Muscle layer of duodenum (tissue), 2 donors: ENCODE results near the gene KCNJ12.

ENCODE experiments used
- H3K27ac ChIP-seq: one replicate; pipeline ENCODE4 v1.7.0; 2013; ENCODE audit warnings: mild to moderate bottlenecking, low read length
- H3K27me3 ChIP-seq: one replicate; pipeline ENCODE4 v1.7.0; 2013; ENCODE audit warnings: low read depth, mild to moderate bottlenecking, control low read depth, low read length
- H3K36me3 ChIP-seq, 2 donors: one replicate each; pipeline ENCODE4 v1.7.0; 2013; ENCODE audit warnings: low read length in 2 of 2, control low read depth in 1 of 2, mild to moderate bottlenecking in 1 of 2; ENCODE audit not compliant: insufficient read depth in 2 of 2, control insufficient read depth in 1 of 2
- H3K4me1 ChIP-seq, 2 donors: one replicate each; pipeline ENCODE4 v1.7.0; 2013; ENCODE audit warnings: low read length in 2 of 2, mild to moderate bottlenecking in 2 of 2, control low read depth in 1 of 2, moderate library complexity in 1 of 2; ENCODE audit not compliant: insufficient read depth in 2 of 2, control insufficient read depth in 1 of 2
- H3K4me3 ChIP-seq, 2 donors: one replicate each; pipeline ENCODE4 v1.7.0; 2013; ENCODE audit warnings: low read length in 2 of 2, low read depth in 1 of 2, mild to moderate bottlenecking in 1 of 2
- H3K9me3 ChIP-seq, 2 donors: one replicate each; pipeline ENCODE4 v1.7.0; 2013; ENCODE audit warnings: low read length in 2 of 2, control low read depth in 1 of 2, mild to moderate bottlenecking in 1 of 2; ENCODE audit not compliant: control insufficient read depth in 1 of 2
- donor health status: healthy.

Gene KCNJ12

DNA sequence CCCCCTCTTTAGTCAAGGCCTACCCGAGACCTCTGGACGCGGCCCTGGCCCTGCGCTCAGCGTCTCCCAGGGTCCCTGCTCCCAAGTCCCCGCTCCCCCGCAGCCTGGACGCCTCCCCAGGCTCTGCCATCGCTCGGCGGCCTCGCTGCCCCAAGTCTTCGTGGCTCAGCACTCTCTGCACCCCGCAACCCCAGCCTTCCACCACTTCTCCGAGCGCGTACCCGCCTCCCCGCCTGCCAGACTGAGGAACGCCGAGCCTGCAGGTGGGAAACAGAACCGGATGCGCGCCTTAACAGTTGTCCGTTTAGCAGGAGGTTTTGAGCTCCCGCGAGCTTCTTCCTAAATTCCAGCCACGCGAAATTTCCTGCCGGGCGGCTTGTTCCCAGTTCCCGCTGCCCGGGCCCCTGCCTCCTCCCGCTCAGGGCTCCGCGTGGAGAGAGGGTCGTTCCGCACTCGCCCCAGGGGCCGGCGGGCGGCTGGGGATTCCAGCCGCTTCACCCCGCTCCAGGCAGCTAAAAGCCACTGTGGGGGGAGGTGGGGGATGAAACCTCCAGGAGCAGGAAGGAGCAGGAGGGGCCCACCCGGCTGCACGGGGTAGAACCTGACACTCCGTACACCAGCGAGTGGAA is 87.7 kb downstream of the KCNJ12 start:
- Histone ChIP-seq H3K36me3 (no peaks in the 10 kb centered on the region), H3K9me3 (no peaks in the 10 kb centered on the region), H3K27me3 (peaks cover 11% of the 10 kb centered on the region), H3K4me1 (peaks cover 0 to 10% of the 10 kb centered on the region in 2 donors), H3K4me3 (peak overlapping the region in 1 of 2 donors; percentile 40), H3K27ac (no peak overlapping the region)

DNA sequence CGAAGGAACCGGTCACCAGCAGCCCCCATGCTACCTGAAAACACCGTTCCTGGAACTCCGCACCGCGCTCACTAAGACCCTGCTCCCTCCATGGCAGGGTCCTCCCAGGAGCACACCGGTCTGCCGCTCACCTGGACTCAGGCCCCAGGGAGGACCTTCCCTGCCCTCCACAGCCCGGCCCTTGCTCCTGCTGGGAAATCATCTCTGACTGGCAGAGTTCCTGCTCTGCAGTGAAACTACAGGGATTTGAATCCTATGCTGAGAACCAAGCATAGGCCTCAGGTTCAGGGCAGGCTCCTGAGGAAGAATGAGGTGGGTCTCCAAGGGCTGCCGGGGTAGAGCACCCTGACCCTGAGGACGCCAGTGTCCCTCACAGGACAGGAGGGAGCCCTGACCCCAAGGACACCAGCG is 88.5 kb downstream of the KCNJ12 start:
- no peaks in the 10 kb centered on the region for H3K36me3 ChIP-seq

DNA sequence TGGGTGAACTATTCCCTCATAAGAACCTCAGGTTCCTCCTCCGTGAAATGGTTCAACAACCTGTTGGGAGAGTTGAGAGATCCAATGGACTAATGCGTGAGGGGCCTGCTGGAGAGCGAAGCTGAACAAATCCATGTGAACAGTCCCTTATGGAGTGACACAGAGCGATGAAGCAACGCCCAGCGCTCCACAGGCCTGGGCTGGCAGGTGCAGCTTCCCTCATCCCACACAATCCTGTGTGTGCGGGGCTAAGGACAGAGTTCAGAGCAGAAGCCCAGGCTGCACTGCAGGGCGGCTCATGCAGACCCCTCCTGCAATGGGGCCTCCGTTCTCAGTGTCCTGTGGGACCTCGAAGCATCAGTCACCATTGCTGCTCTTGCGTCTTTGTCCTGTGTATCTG is 90.4 kb downstream of the KCNJ12 start:
- H3K27me3 ChIP-seq, result peaks cover 11% of the 10 kb centered on the region
- no peak overlapping the region for H3K27ac ChIP-seq
- H3K4me3 ChIP-seq, result no peak overlapping the region
- peaks cover 0 to 10% of the 10 kb centered on the region in 2 donors for H3K4me1 ChIP-seq
- H3K36me3 ChIP-seq, result no peaks in the 10 kb centered on the region
- no peaks in the 10 kb centered on the region for H3K9me3 ChIP-seq

More for the DNA sequence above, 88.5 kb downstream of the KCNJ12 start:
- Histone ChIP-seq H3K27ac (no peak overlapping the region), H3K4me1 (peaks cover 0 to 10% of the 10 kb centered on the region in 2 donors), H3K27me3 (peaks cover 11% of the 10 kb centered on the region), H3K4me3 (no peak overlapping the region), H3K9me3 (no peaks in the 10 kb centered on the region)

DNA sequence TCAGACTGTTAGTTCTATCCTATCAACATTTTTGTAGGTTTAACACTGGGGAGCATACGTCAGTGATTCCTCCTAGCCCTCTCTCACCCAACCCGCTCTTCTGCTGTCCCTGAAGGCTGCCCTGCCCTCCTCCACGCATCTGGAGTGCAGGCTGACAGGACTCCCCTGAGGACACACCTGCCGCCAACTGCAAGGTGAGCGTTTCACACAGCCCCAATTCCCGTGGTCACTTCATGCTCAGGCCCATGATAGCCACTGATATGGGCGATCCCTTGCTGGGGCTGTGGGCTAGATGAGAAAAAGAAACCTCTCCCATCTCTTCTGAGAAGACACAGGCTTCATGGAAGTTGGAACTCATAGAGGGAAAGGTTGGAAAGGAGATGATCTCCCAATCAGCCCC is 91.0 kb downstream of the KCNJ12 start:
- Histone ChIP-seq H3K27me3 (peaks cover 11% of the 10 kb centered on the region), H3K36me3 (no peaks in the 10 kb centered on the region), H3K27ac (no peak overlapping the region), H3K9me3 (no peaks in the 10 kb centered on the region), H3K4me3 (no peak overlapping the region), H3K4me1 (peaks cover 0 to 10% of the 10 kb centered on the region in 2 donors)

DNA sequence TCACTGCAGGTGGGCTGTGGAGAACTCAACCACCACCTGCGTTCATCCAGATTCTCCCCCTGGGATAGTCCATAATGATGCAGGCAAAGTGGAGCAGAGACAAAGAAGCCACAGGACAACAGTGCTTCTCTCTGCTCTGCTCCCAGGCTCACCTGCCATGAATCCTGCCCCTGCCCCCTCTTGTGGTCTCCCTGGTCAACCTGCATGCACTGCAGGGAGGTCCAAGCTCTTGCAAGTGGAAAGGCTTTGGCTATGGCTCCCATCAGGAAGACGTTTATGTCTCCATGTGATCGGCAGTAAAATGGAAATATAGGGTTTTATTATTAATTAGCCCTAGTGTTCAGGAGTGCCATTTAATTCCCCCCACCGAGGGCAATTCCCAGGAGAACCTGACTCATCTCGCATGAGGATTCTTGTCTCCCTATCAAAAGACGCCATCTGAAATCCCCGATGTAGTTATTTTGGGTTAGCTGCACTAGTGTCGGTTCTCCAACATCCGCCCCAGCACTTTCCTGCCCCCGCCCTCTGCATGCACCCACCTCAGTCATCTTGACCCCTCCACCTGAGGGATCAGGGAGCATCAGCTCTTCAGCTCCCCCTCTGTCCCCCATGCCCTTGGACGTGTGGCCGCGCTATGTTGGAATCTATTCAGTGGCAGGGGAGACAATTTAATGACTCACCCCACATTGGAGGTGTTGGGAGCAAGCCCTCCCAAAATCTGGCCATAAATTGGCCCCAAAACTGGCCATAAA is 91.8 kb downstream of the KCNJ12 start:
- H3K9me3 ChIP-seq, result no peaks in the 10 kb centered on the region
- peaks cover 0 to 10% of the 10 kb centered on the region in 2 donors for H3K4me1 ChIP-seq
- H3K27ac ChIP-seq, result no peak overlapping the region
- no peak overlapping the region for H3K4me3 ChIP-seq
- H3K27me3 ChIP-seq, result peaks cover 11% of the 10 kb centered on the region
- H3K36me3 ChIP-seq, result no peaks in the 10 kb centered on the region
